Left ventricle myocardium inferior (tissue), 1 donor: ENCODE results near the gene CTSF. TPM values are rescaled to one million over a fixed set of nuclear protein-coding genes. Genes with fewer than 3 reads are reported as not detected.
A peak's percentile ranks its signal among the peaks of the same experiment; 100 is the strongest.
"Not testable (repeated sequence)": the region's sequence is repeated elsewhere in the genome, so short reads cannot be mapped to it uniquely, and the experiment has no call there.

Source experiments
- DNase-seq: peaks from one replicate; pipeline ENCODE4 v3.0.0-alpha.2; 2020
- H3K27ac ChIP-seq: fragments of 200-600 bp; replicated peaks from 2 replicates; pipeline ENCODE4 v1.8.0; 2021
- H3K27me3 ChIP-seq: fragments of 200-600 bp; 2 replicates; pipeline ENCODE4 v1.8.0; 2021; ENCODE audit warnings: low read depth
- H3K36me3 ChIP-seq: fragments of 200-600 bp; 2 replicates; pipeline ENCODE4 v1.8.0; 2021
- H3K4me1 ChIP-seq: fragments of 200-600 bp; 2 replicates; pipeline ENCODE4 v1.8.0; 2021
- H3K4me3 ChIP-seq: fragments of 200-600 bp; 2 replicates; pipeline ENCODE4 v1.8.0; 2021; ENCODE audit warnings: mild to moderate bottlenecking, moderate library complexity
- H3K9me3 ChIP-seq: fragments of 200-600 bp; replicated peaks from 2 replicates; pipeline ENCODE4 v1.8.0; 2021
- CTCF ChIP-seq: fragments of 200-600 bp; IDR thresholded peaks from 2 replicates; pipeline ENCODE4 v1.8.0; 2021; ENCODE audit warnings: antibody characterized with exemption, mild to moderate bottlenecking, borderline replicate concordance
- intact Hi-C: fragments of 100-400 bp; cut with micrococcal nuclease; formaldehyde crosslinking; loops from one replicate; pipeline ENCODE4 v1.11.0; 2022
- total RNA-seq: library from RNA; stranded (reverse); fragmentation: NEBNext Ultra II Directional; extraction: Animal tissue kit (Norgen Biotek cat#: 25700); gene quantifications from one replicate; pipeline ENCODE4 v1.2.1, GENCODE V29; 2021
- donor health status: DM: no; HTN: yes; CAD: no; lungs with severe emphysema.

Gene CTSF
- total RNA-seq, 1 donor from 2014 or later, result 48.6 TPM

DNA sequence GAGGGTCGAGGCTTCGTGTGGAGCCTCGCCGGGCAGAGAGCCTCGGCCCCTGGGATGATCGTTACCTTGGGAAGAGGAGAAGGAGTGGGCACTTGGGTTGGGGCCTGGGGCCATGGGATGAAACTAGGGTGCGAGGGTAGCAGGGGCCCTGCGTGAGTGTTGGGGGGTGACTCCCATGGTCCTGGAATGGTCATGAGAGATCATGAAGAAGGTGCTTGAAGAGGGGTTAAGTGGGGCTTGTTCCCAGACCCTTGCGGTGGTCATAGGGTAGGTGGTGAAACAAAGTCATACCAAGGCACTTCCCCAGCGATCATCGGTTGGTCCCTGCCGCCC lies 24.9 kb upstream of the CTSF start:
- DNase-seq, result no peak
- intact Hi-C loops, result no loop called here

DNA sequence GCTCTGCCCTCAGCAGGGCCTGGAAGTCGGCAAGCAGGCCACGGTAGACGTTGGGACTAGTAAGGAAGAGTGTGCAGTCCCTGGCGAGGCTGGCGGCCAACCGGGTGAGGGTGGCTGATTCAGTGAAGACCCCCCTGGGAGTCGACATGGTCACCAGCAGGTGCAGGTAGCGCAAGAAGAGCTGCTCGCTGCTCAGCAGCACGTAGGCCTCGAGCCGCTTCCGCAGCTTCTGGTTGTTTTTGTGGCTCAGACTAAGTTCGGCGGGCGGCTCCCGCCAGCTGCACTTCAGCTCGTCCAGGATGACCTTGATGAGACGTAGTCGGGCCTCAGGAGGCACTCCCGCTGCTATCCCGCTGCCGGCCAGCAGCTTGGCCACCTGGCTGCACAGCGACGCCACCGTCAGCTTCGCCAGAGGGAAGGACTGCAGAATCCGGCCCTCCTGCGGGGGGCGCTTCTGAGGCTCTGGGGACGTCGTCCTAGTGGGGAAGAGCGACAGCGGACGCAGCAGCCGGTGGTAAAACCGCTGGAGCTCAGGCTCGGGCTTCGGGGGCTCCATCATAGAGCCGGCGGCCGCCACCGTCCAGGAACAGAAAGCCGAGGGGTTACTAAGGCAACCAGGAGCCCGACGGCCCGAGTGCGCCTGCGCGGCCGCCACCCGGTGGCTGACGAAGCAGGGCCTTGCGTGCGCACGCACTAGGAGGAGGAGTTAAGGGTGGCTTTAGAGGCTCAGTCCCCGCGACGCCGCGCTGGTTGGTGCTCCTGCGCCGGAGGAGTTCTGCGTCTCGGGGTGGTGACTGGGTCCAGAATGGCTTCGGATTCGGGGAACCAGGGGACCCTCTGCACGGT lies 24.3 kb upstream of the CTSF start, which contains the start of the genes CCDC87 and CCS:
Gene CCDC87, minus strand, starts transcription at position 607 of the 846 bp plus-strand sequence. Its CDS starts 48 bp downstream, at position 559.
Gene CCS, plus strand, starts transcription at position 729 of the 846 bp plus-strand sequence. Its CDS starts 77 bp downstream, at position 806.
- intact Hi-C loops, result no loop called here
- DNase-seq, result peak; percentile 99
- no peaks in the 10 kb centered on the region for H3K9me3 ChIP-seq
- H3K27me3 ChIP-seq, result no peaks in the 10 kb centered on the region
- H3K4me1 ChIP-seq, result peaks cover 39% of the 10 kb centered on the region
- no peaks in the 10 kb centered on the region for H3K36me3 ChIP-seq
- peak; percentile 77 for TF ChIP-seq CTCF
- peak within 1 kb of the TSS; percentile 72 for H3K4me3 ChIP-seq
- peak within 1 kb of the TSS; percentile 83 for H3K27ac ChIP-seq

More for the DNA sequence above, 24.9 kb upstream of the CTSF start:
- no peaks in the 10 kb centered on the region for H3K36me3 ChIP-seq
- H3K4me1 ChIP-seq, result peaks cover 39% of the 10 kb centered on the region
- no peaks in the 10 kb centered on the region for H3K27me3 ChIP-seq
- peak overlapping the region; percentile 83 for H3K27ac ChIP-seq
- H3K9me3 ChIP-seq, result no peaks in the 10 kb centered on the region
- no peak for TF ChIP-seq CTCF
- peak overlapping the region; percentile 72 for H3K4me3 ChIP-seq

GRCh38 chr11:66591175-66591574 lies 22.8 kb upstream of the CTSF start:
- Histone ChIP-seq H3K27me3 (no peaks in the 10 kb centered on the region), H3K9me3 (no peaks in the 10 kb centered on the region), H3K4me3 (no peak overlapping the region), H3K36me3 (no peaks in the 10 kb centered on the region), H3K4me1 (peaks cover 38% of the 10 kb centered on the region), H3K27ac (no peak overlapping the region)
- no peak for TF ChIP-seq CTCF
- intact Hi-C loops, result no loop called here
- no peak for DNase-seq

DNA sequence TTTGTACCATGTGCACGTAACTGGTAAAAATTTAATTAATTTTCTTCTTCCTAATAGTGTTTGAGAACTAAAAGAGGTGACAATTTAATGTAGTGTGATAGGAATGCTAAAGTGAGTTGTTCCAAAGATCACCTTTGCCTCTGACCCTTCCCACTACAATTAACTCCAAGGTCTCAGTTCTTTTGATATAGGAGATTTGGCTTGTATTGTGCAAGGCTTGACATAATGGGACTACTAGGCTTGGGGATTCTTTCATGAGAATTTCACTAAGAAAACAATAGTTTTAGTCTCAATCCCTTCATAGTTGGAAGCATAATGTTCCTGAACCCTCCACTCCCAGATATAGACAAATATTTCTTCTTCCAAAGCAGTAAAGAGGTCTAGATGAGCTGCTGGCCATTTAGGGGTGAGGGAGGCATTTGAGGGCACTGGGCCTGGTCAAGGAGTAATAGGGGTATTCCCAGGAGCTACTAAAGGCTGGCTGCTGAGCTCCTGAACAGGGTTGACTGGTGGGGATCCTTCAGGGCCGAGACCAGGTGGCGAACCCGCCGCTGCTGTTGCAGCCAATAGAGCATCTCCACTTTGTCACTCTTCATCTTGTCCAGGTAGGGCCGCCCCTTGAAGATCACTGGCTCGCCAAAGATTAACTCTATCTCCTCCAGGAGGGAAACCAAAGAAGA lies 21.7 kb upstream of the CTSF start:
- Histone ChIP-seq H3K4me1 (peaks cover 27% of the 10 kb centered on the region), H3K9me3 (no peaks in the 10 kb centered on the region), H3K27me3 (no peaks in the 10 kb centered on the region), H3K36me3 (no peaks in the 10 kb centered on the region), H3K27ac (no peak overlapping the region), H3K4me3 (no peak overlapping the region)
- DNase-seq, result no peak
- TF ChIP-seq CTCF, result no peak
- intact Hi-C loops, result no loop called here

DNA sequence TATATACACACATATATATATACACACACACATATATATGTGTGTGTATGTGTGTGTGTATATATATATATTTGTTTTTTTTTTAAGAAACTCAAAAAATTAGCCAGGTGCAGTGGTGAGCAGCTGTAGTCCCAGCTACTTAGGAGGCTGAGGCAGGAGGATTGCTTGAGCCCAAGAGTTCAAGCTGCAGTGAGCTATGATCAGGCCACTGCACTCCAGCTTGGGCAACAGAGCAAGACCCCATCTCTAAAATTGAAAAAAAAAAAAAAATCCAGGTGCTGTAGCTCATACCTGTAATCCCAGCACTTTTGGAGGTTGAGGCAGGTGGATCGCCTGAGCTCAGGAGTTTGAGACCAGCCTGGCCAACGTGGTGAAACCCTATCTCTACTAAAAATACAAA lies 20.9 kb upstream of the CTSF start:
- intact Hi-C loops, H3K36me3 ChIP-seq, H3K27me3 ChIP-seq, H3K4me3 ChIP-seq, H3K9me3 ChIP-seq, DNase-seq, H3K27ac ChIP-seq: not testable (repeated sequence)
- H3K4me1 ChIP-seq, result peaks cover 19% of the 10 kb centered on the region

DNA sequence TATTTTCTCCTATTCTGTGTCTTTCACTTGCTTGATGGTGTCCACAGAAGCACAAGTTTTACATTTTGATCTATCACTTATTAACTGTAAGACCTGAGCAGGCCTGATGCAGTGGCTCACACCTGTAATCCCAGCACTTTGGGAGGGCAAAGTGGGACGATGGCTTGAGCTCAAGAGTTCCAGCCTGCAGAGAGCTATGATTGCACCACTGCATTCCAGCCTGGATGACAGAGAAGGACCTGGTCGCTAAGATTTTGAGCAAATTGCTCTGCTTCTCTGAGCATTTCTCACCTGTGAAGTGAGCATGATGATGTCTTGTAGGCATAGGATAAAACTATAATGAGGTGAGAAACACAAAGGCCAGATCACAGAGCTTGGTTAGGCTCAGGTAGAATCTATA lies 17.7 kb upstream of the CTSF start:
- H3K4me3 ChIP-seq, result no peak overlapping the region
- intact Hi-C loops, result no loop called here
- no peak for DNase-seq
- no peaks in the 10 kb centered on the region for H3K4me1 ChIP-seq
- TF ChIP-seq CTCF, result no peak
- H3K36me3 ChIP-seq, result no peaks in the 10 kb centered on the region
- no peak overlapping the region for H3K27ac ChIP-seq
- no peaks in the 10 kb centered on the region for H3K27me3 ChIP-seq
- peaks cover 9% of the 10 kb centered on the region for H3K9me3 ChIP-seq

DNA sequence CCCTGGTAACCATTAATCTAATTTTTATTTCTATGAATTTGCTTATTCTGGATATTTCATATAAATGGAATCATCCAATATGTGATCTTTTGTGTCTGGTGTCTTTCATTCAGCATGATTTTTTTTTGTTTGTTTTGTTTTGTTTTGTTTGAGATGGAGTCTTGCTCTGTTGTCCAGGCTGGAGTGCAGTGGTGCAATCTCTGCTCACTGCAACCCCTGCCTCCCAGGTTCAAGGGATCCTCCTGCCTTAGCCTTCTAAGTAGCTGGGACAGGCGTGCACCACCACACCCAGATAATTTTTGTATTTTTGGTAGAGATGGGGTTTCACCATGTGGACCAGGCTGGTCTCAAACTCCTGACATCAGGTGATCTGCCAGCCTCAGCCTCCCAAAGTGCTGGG lies 17.0 kb upstream of the CTSF start:
- H3K4me1 ChIP-seq, H3K27ac ChIP-seq, H3K9me3 ChIP-seq, H3K27me3 ChIP-seq, DNase-seq, intact Hi-C loops, H3K36me3 ChIP-seq, H3K4me3 ChIP-seq: not testable (repeated sequence)

- H3K36me3 ChIP-seq, H3K9me3 ChIP-seq, H3K4me1 ChIP-seq, H3K27ac ChIP-seq, H3K4me3 ChIP-seq, H3K27me3 ChIP-seq, DNase-seq: not testable (repeated sequence)
- intact Hi-C loops, result loop anchor here (5.0 kb wide), 1 partner anchor 95 kb away; the partner anchor contains the start of gene RBM4B
Observed at GRCh38 chr11:66582565-66583147, 14.2 kb upstream of the CTSF start.
